Raji (cell line): ENCODE measurements around the gene TUBGCP6.

Source experiments
- POLR2A ChIP-seq: IDR thresholded peaks from 2 replicates; pipeline ENCODE4 v1.6.1; 2011; ENCODE audit warnings: low read depth, low read length, control low read depth; ENCODE audit not compliant: insufficient read depth

TUBGCP6 gene

DNA sequence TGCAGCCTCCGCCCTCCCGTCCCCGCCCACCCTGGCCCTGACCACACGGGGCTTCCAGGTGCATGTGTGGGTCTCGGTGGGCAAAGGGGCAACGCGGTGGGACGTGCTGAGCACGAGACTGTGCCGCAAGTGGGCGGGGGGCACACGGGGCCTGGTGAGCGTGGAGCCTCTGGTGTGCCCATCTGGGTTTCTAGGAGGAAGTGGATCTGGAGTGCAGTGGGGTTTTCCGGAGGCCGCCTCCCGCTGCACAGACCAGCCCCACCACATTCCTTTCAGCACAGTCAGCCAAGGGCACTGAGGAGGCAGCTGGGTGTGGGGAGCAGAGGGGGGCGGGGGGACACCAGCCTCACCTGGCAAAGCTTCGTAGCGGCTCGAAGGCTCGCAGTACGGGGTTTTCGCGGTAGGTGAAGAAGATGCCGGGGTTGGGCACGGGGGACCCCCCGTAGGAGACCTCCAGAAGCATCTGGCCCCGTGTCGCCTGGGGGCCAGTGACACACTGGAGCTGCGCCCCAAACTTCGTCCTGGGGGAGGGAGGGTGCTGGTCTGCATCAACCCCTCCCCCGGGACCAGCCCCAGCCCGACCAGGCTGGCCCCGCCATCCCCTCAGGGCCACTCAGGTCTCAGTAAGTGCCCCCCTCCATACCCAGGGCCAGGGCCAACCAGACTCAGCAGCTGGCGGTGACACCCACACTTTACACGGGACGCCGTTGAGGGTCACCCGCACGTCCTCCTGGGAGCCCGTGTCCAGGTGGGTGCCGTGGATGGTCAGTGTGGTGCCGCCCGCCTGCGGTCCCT lies 37.7 kb upstream of the TUBGCP6 start:
- no peak for TF ChIP-seq POLR2A

DNA sequence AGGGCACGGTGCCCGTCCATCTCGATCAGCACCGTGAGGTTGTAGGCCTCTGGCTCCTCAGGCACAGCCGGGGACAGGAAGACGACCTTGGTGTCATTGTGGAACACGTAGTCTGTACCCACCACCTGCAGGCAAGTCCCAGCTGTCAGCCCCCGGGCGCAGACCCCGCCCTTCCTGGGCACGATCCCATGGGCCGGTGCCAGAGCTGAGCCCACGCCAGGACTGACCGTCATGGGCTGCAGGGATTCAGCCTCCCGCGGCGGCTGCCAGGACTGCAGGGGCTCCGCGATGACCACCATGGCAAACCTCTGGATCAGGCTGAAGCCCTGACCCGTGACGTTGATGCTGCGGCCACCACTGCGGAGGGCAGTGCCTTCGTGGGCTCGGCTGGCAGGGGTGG lies 37.1 kb upstream of the TUBGCP6 start:
- TF ChIP-seq POLR2A = no peak

DNA sequence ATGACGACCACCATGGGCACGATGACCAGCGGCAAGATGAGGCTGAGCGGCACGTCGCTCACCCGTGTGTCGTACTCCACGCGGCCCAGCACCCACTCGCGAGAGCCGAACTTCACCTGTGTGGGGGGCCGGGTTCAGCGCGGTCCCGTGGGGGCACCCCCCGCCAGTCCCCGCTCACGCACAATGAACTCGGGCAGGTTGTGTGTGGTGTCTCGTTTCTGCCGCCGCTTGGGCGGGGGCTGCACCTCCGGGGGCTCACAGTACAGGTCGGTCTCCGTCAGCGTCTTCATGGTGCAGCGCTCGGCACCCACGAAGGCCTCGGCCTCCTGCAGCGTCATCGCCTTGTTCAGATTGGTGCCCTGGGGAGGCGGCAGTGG lies 36.5 kb upstream of the TUBGCP6 start:
- TF ChIP-seq POLR2A = no peak

DNA sequence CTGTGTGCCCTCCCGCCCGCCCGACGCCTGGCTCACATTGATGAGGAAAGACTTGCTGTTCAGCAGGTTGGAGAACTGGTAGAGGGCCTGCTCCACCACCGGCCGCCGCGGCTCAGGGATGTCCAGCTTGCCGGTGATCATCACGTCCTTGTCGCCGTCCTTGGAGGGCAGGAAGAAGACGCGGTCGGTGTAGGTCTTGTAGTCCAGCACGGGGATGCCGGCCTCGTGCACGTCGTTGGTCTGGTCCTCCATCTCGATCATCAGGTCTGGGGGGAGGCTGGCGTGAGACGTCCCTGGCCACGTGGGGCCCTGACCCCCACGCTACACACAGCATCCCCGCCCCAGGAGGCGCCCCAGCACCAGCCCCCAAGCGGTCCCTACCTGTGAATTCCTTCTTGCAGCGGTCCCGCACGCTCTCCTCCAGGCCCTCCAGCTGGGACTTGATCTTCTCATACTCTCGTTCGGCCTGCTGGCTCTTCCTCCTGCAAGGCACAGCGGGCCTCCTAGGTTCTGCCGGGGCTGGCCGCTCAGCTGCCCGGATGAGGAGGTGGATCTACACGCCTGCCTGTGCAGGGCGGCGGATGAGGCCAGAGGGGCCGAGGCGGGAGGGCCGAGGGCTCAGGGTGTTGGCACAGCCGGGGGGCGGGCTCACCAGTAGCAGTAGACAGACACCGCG lies 36.0 kb upstream of the TUBGCP6 start:
- no peak for TF ChIP-seq POLR2A

DNA sequence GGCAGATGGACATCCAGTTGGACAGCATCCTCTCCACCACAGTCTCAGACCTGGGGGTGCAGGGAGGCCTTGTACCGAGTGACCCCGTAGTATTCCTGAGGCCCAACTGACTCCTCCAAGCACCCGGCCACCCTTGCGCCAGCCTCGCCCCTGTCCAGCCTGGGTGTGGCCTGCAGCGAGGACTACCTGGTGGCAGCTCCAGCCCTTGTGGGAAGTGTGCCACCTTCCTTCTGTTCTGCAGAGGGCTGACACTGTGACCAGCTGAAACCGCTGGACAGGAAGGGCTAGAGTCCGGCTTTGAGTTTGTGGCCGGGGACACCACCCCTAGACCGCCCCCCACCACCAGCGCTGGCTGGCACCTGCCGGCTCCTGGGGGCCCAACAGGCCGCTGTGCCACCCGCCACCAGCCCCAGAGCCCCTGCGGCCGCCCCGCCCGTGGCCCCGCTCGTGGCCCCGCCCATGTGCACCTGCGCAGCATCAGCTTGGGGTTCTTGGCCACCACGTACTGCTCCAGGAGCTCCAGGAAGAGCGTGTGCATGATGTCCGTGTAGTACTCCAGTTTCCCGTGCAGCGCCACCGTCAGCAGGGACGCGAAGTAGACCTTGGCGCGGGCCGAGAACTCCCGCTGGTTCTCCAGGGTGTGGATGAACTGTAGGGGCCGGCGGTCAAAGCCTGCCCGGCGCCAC lies 35.3 kb upstream of the TUBGCP6 start:
- no peak for TF ChIP-seq POLR2A

DNA sequence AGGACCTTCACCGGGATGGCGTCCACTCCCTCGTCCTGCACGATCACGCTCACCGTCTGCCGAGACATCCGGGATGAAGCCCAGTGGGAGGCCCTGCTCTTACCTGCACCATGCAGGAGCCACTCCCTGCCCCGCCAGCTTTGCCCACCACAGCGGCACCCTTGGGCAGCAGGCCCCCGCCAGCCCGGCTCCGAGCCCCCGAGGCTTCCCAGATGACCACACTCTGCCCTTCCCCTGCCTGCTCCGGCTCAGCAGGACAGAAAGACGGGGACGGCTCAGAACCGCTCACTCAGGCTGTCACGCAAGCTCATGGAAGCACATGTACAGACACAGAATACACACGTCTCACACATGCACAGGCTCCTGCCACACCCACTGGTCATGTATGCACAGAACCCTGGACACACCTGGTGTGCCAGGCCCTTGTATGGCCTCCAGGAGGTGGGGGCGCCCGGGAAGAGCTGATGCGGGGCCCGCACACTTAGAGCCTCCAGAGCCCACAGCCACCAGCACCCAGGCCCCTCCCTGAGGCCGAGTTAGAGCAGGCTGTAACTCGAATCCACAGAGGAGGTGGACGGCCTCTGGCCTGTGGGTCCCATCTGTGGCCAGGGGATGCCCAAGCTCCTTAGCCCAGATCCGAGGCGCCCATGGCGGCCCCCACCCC lies 34.3 kb upstream of the TUBGCP6 start:
- TF ChIP-seq POLR2A = no peak

DNA sequence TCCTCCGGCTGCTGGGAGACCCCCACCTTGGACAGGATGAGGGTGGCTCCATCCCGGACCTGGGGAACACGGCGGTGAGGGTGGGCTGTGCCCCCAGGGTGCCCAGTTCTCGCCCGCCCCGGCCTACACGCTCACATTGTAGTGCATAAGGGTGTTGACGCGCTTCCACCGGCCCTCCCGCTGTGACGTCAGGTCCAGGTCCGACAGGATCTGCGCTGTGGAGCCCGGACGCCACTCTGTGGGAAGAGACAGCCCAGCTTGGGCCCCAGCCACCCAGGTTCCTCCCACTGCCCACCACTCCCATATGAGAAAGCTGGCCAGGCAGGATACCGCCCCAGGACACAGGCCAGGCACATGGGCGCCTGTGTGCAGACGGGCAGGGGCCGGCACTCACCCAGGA lies 33.6 kb upstream of the TUBGCP6 start:
- no peak for TF ChIP-seq POLR2A

DNA sequence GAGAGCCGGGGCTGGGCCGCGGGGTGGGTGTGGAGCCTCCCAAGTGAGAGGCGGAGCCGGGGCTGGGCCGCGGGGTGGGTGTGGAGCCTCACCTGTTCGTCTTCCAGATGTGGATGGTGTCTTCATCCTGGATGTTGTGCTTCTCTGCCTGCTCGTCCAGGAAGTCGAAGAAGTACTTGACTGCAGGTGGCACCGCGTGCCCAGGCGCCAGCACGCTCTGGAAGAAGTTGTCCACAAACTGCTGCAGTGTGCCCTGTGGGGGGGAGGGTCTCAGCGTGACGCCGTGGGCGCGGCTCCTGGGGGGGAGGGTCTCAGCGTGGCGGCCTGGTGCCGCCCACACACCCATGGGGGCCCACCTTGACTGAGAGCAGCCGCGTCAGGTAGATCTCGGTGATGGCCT lies 32.9 kb upstream of the TUBGCP6 start:
- TF ChIP-seq POLR2A = no peak

DNA sequence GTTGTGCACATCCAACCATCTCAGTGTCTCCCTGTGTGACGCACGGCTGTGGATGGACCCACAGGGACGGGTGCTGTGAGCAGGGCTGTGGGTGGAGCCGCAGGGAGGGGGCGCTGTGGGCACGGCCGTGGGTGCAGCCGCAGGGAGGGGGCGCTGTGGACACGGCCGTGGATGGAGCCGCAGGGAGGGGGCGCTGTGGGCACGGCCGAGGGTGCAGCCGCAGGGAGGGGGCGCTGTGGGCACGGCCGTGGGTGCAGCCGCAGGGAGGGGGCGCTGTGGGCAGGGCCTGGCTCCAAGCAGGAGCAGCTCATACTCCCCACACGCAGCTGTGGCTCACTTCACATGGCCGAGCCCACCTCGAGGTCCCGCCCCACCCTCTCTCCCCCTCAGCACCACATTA lies 31.3 kb upstream of the TUBGCP6 start:
- 0 out of 2 replicates have a peak, but pooled peaks have one; percentile 27 for TF ChIP-seq POLR2A

DNA sequence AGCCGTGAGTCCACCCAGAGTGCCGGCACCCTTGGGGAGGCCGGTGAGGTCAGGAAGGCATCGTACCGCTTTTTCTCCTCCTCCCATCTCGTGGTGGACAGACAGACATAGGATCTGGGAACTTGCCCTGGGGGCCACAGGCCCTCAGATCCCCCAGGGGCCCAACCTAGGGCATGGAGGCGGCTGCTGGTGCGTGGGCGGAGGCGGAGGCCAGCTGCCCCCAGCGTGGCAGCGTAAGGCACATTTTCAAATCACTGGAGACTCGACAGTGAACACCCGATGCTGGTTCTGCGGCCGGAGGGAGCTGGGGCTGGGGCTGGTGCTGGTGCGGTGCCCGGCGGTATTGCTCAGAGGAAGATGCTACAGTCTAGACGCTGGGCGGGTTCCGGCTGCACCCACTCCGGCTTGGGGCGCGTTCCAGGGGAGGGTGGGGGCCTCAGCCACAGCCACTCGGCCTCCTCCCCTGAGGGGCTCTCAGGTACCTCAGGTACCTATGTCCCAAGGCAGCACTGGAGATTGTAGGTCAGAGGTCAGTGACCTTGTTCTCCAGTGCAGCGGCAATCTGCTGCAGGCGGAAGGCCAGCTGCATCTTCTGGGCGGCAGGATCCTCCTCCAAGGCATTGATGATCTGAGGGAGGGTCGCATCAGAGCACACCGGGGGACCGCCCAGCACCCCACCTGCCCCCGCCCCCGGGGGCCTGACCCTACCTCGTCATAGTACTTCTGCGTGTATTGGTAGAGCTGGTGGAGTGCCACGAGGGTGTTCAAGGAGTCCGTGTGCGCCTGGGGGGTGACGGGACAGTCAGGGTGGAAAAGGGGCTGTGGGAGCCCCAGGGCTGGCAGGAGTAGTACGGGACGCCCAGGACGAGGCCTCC lies 30.6 kb upstream of the TUBGCP6 start:
- TF ChIP-seq POLR2A = no peak

DNA sequence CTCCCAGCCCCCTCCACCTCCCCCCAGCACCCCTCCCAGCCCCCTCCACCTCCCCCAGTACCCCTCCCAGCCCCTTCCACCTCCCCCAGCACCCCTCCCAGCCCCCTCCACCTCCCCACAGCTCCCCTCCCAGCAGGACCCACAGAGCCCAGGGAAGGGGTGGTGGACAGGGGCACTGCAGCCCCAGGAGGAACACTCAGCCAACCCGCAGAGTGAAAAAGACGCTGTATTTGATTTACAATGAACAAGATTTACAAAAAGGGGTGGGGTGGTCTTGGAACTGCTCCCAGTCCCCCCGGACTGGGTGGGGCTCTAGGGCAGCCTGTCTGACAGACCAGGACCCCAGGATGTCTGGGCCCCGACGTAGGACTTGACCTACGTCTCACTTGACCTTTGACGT lies 29.9 kb upstream of the TUBGCP6 start:
- no peak for TF ChIP-seq POLR2A

DNA sequence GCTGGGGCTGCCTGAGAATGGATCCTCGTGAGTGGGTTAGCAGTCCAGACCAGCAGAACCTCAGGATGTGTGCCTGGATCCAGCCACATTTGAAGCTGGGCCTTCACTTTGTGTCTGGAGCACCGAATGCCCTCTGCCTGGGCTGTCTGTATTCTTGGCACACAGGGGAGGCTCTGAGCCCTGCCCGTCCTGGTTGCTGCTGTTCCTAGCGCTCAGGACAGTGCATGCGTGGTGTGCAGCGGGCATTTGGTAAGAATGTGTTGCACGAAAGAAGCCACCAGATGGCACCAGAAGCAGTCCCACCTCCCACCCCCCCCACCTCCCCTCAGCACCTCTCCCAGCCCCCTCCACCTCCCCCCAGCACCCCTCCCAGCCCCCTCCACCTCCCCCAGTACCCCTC lies 29.5 kb upstream of the TUBGCP6 start:
- no peak for TF ChIP-seq POLR2A

DNA sequence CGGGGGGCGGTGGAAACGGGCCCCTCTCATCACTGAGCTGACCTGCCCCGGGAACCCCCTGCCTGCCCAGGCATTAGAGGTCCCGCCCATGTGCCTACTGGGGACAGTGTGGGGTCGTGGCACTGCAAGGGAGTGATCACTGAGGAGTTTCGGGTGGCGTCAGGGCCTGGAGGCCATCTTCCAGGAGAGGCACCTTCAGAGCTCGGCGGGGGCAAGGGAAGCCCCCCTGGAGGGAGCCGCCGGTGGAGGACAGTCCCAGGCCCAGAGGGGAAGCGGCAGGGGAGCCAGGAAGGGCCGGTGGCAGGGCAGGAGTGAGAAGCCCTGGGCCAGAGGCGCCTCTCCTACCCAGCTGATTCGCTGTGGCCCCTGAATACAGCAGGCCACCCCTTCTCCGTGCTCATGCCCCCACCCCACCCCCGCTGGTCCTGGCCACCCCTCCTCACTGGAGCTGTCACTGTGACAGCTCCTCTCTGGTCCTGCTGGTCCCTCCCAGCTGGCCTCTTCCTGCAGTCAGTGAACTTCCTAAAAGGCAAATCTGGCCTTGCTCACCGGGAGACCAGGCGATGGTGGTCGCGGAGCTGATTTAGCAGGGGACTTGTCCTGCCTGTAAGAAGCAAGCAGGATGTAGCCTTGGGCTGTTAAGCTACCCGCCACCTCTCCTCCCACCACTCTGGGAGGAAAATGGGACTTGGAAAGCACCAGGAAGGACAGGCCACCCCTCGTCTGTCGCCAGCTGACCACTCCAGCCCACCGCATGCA lies 27.4 kb upstream of the TUBGCP6 start:
- no peak for TF ChIP-seq POLR2A

DNA sequence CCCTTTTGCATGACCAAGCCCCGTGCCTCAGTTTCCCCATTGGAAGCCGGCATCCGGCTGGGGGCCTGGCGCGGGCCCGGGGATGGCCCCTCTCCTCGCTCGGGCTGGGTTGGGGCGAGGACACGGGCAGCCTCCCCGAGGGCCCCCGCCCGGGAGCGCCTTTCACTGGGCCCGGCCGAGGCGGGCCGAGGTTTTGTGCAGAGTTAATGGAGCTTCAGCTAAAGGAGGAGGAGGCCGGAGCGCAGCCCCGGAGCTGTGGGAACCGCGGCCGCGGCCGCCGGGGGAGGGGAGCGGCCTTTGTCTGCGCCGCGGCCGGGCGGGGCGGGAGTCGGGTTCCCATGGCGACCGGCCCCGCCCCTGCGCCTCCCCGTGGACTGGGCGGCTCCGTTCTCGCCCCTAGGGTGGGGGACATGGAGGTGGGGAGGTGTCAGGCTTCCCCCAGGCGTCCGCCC lies 26.7 kb upstream of the TUBGCP6 start:
- TF ChIP-seq POLR2A = no peak
